HG02588 (cell line): ENCODE results near the gene PSAPL1.

Experiments
- ATAC-seq: cut with Tn5 transposase; IDR thresholded peaks from one replicate; pipeline ENCODE4 v1.9.1; 2021; ENCODE audit warnings: mild to moderate bottlenecking, moderate library complexity; ENCODE audit not compliant: unreplicated experiment

PSAPL1 gene

GRCh38 chr4:7384003-7384928 is 50.5 kb downstream of the PSAPL1 start:
- ATAC-seq: no peak

GRCh38 chr4:7383266-7383665 is 51.5 kb downstream of the PSAPL1 start:
- ATAC-seq: no peak

- ATAC-seq: no peak
Observed at GRCh38 chr4:7382634-7383014, 52.1 kb downstream of the PSAPL1 start.

DNA sequence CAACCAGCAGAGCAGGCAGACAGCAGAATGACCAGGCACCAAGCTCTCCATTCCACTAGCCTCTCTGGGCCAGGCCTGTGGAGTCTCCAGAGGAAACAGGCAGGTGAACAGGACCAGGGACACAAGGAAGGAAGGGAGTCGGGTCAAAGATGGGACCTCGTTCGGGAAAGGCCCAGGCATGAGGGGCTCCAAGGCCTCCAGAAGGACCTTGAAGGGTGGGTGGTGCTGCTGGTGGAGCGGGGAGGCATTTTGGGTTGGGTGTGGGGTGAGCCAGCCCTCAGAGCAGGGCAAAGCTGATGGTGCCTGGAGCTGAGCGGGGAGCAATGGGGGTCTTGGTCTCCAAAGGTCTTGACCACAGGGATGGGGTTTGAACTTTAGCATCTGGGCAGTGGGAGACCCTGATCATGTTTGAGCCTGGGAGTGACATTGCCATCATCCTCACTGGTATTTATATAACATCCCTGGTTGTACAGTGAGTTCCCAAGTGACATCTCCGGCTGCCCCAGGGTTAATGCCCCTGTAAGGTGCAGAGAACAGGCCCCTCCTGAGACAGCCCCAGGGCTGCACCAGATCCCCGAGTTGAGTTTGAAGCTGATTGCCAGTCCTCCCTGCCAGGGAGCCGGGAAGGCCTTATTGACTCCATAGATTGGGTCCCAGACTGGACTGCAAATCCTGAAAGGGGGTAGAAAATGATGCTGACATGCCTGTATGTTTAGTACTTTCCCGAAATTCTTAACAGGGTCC is 52.7 kb downstream of the PSAPL1 start:
- ATAC-seq: no peak

GRCh38 chr4:7381221-7381889 is 53.4 kb downstream of the PSAPL1 start:
- no peak for ATAC-seq
